H1 (cell line): Measurements from ENCODE around the gene LRRFIP1.
A peak's percentile ranks its signal among the peaks of the same experiment; 100 is the strongest.

Experiments
- CTCF ChIP-seq, 3 experiments: IDR thresholded peaks; 1 replicate in 2 of 3; 2 replicates in 1 of 3; pipeline versions ENCODE4 v1.5.1 to v1.6.1; 2011; ENCODE audit warnings: low read length in 3 of 3, mild to moderate bottlenecking in 3 of 3, inconsistent platforms in 2 of 3, low read depth in 1 of 3, moderate library complexity in 1 of 3; ENCODE audit not compliant: insufficient read depth in 1 of 3; ENCODE audit errors: control extremely low read depth in 1 of 3
- HDAC2 ChIP-seq, 2 experiments: fragments of 300-600 bp in 1 of 2; sonication (generic) in 1 of 2; IDR thresholded peaks; 2 replicates each; pipeline ENCODE4 v1.6.1; 2011 to 2012; ENCODE audit warnings: low read depth in 2 of 2, low read length in 2 of 2, mild to moderate bottlenecking in 2 of 2, moderate library complexity in 2 of 2, borderline replicate concordance in 1 of 2, inconsistent platforms in 1 of 2
- JUN ChIP-seq: IDR thresholded peaks from 2 replicates; pipeline ENCODE4 v1.6.1; 2011; ENCODE audit warnings: low read depth, mild to moderate bottlenecking, improper control_type of control experiment, low read length
- POLR2AphosphoS5 ChIP-seq: IDR thresholded peaks from 2 replicates; pipeline ENCODE4 v1.6.1; 2011; ENCODE audit warnings: low read depth, low read length
- SIN3A ChIP-seq, 2 experiments: IDR thresholded peaks in 1 of 2; conservative IDR thresholded peaks in 1 of 2; 2 replicates each; pipeline ENCODE4 v1.6.1; 2011 to 2012; ENCODE audit warnings: low read length in 2 of 2, improper control_type of control experiment in 1 of 2, low read depth in 1 of 2, mild to moderate bottlenecking in 1 of 2
- TF ChIP-seq, protein P1 (sequence below): IDR thresholded peaks from 2 replicates; pipeline ENCODE4 v1.6.1; 2012; ENCODE audit warnings: inconsistent platforms

DNA sequence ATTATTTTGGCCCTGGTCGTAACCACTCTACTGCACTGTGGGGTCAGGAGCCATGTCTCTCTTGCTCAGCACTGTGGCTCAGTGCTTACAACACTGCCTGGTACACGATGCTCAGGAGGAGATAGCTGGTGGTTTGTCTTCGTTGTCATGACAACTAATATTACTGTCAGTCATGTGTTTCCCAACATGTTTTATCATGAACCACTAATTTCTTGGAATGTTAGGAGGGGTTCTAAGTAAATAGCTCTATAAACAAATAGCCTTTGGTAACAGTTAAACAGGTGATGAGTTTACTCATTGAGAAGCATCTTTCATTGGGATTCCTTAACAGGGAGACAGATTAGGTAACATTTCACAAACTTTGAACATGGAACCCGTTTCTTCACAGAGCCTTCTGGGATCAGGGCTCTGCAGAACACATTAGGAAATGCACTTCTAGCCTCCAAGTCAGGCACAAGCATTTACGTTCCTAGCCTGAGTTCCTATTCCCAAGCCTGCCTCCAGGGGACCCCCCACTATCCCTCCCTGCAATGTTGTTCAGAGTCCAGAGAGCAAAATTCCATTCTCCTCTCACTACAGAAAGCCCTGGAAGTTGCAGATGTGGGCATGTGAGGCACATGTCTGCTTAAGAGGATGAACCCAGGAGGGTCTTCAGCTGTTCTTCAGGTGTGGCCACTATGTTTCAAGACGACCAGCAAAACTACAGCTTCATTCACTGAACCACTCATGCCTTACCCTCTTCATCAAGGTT lies 164.8 kb downstream of the LRRFIP1 start:
- TF ChIP-seq CTCF (IDR thresholded peaks at IDR 0.05; ENCODE audit: control extremely low read depth in 1 of 3, insufficient read depth in 1 of 3, low read depth in 1 of 3, low read length in 3 of 3) = peak; percentile 44 to 62 (median 52)
- TF ChIP-seq, protein P1, sequence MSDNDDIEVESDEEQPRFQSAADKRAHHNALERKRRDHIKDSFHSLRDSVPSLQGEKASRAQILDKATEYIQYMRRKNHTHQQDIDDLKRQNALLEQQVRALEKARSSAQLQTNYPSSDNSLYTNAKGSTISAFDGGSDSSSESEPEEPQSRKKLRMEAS = no peak
- TF ChIP-seq SIN3A (conservative IDR thresholded peaks at IDR 0.05 in 1 of 2, IDR thresholded peaks at IDR 0.05 in 1 of 2; ENCODE audit: low read depth in 1 of 2, low read length in 2 of 2) = no peak
- TF ChIP-seq HDAC2 (IDR thresholded peaks at IDR 0.05; ENCODE audit: borderline replicate concordance in 1 of 2, low read depth in 2 of 2, low read length in 2 of 2) = no peak
- TF ChIP-seq POLR2AphosphoS5 = no peak
- TF ChIP-seq JUN = no peak
